Measurements from ENCODE around the gene PRRC2C.

DNA sequence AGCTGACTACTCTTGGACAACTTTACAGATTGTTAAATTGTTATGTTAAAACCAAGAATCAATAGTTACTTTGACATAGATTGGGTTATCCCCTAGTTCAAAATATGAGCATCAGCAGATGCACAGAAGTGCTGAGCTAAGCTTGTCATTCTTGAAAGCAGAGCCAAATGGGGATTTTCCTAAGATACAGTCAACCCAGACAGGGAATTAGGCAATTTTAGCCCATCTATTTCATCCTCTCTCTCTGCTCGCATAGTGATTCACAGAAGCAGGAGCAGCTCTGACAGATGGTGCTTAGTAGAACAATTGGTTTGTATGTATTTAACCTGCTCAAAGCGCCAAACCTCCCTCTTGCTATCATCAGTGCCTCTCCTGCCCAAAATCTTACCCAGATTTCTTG lies 27.9 kb upstream of the PRRC2C start:
- no peak for TF ChIP-seq POLR2AphosphoS5 (IDR thresholded peaks at IDR 0.05; ENCODE audit: insufficient read depth in 1 of 2, low read depth in 1 of 2)
- TF ChIP-seq, protein P1, sequence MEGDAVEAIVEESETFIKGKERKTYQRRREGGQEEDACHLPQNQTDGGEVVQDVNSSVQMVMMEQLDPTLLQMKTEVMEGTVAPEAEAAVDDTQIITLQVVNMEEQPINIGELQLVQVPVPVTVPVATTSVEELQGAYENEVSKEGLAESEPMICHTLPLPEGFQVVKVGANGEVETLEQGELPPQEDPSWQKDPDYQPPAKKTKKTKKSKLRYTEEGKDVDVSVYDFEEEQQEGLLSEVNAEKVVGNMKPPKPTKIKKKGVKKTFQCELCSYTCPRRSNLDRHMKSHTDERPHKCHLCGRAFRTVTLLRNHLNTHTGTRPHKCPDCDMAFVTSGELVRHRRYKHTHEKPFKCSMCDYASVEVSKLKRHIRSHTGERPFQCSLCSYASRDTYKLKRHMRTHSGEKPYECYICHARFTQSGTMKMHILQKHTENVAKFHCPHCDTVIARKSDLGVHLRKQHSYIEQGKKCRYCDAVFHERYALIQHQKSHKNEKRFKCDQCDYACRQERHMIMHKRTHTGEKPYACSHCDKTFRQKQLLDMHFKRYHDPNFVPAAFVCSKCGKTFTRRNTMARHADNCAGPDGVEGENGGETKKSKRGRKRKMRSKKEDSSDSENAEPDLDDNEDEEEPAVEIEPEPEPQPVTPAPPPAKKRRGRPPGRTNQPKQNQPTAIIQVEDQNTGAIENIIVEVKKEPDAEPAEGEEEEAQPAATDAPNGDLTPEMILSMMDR (IDR thresholded peaks at IDR 0.05) = no peak

Measured in vagina (tissue), 2 donors.